ENCODE data around the gene SP2. TPM values are rescaled to one million over a fixed set of nuclear protein-coding genes. Genes with fewer than 3 reads are reported as not detected.

The SP2 gene
- total and polyA plus RNA-seq, 2 donors (not counting 1 experiment from before 2014, with no cell fraction given), result 25.4 to 32.5 TPM

- H3K4me2 ChIP-seq (replicated peaks; ENCODE audit: low read depth, low read length, poor library complexity, severe bottlenecking), result no peak overlapping the region
Observed at GRCh38 chr17:47935961-47936360, 39.9 kb downstream of the SP2 start.

GRCh38 chr17:47937941-47938340 lies 41.9 kb downstream of the SP2 start:
- DNase-seq (no peak), ATAC-seq (ENCODE audit: low read depth) (no peak)
- peaks cover 23% of the 10 kb centered on the region for H3K4me1 Mint-ChIP-seq
- Histone ChIP-seq H3K79me2 (ENCODE audit: control insufficient read depth, insufficient read depth, low read length) (peaks cover 9% of the 10 kb centered on the region), H3K4me2 (replicated peaks; ENCODE audit: low read depth, low read length, poor library complexity, severe bottlenecking) (no peak overlapping the region), H4K20me1 (ENCODE audit: control insufficient read depth, insufficient read depth, low read length, poor library complexity, severe bottlenecking) (no peaks in the 10 kb centered on the region), H3K27ac (ENCODE audit: low read length in 2 of 2) (no peak overlapping the region), H3K27me3 (replicated peaks in 1 of 4; ENCODE audit: control extremely low read depth in 1 of 4, control insufficient read depth in 3 of 4, insufficient read depth in 4 of 4, low read length in 3 of 4) (no peaks in the 10 kb centered on the region), H3K36me3 (replicated peaks in 1 of 2; ENCODE audit: control extremely low read depth in 1 of 2, control insufficient read depth in 1 of 2, extremely low read depth in 1 of 2, insufficient read depth in 2 of 2, low read length in 1 of 2) (no peaks in the 10 kb centered on the region), H3K4me1 (ENCODE audit: control insufficient read depth in 2 of 2, insufficient read depth in 2 of 2, low read length in 2 of 2) (peaks cover 11 to 17% of the 10 kb centered on the region in 2 donors), H3K9ac (ENCODE audit: low read length) (no peak overlapping the region), H3K9me3 (ENCODE audit: control extremely low read depth in 1 of 3, control insufficient read depth in 2 of 3, insufficient read depth in 1 of 3, low read length in 2 of 3) (no peaks in the 10 kb centered on the region), H2AFZ (ENCODE audit: insufficient read depth, low read depth, low read length, poor library complexity, severe bottlenecking) (no peak overlapping the region), H3K4me3 (ENCODE audit: control extremely low read depth in 1 of 5, extremely low read depth in 1 of 5, insufficient read depth in 1 of 5, low read depth in 2 of 5, low read length in 4 of 5) (no peak overlapping the region)
- H3K27ac Mint-ChIP-seq, result no peak overlapping the region
- WGBS (ENCODE audit: insufficient coverage), result 76% methylated on average over 4 of the region's 5 CpGs
- H3K27me3 Mint-ChIP-seq, result no peaks in the 10 kb centered on the region
- CTCF ChIA-PET, result interaction anchor here (0.6 to 1.7 kb wide), 3 partner anchors 9 to 48 kb away, joined by 3 to 8 read pairs (median 6); no protein-coding TSS in a partner anchor
- POLR2A ChIA-PET, result no interaction called here
- no peaks in the 10 kb centered on the region for H3K9me3 Mint-ChIP-seq (ENCODE audit: insufficient read depth)
- intact Hi-C loops (cut with micrococcal nuclease), result no loop called here
- TF ChIP-seq EZH2 (IDR thresholded peaks at IDR 0.05; ENCODE audit: borderline replicate concordance, insufficient read depth, low read depth, low read length, poor library complexity, severe bottlenecking), result no peak
- no peak for TF ChIP-seq CTCF (IDR thresholded peaks at IDR 0.05)
- no peak overlapping the region for H3K4me3 Mint-ChIP-seq

More at GRCh38 chr17:47935961-47936360, 39.9 kb downstream of the SP2 start:
- Mint-ChIP-seq H3K4me3 (no peak overlapping the region), H3K9me3 (ENCODE audit: insufficient read depth) (no peaks in the 10 kb centered on the region), H3K27me3 (no peaks in the 10 kb centered on the region), H3K4me1 (peaks cover 6% of the 10 kb centered on the region), H3K27ac (no peak overlapping the region)
- Histone ChIP-seq H2AFZ (ENCODE audit: insufficient read depth, low read depth, low read length, poor library complexity, severe bottlenecking) (no peak overlapping the region), H3K79me2 (ENCODE audit: control insufficient read depth, insufficient read depth, low read length) (peaks cover 4% of the 10 kb centered on the region), H3K36me3 (replicated peaks in 1 of 2; ENCODE audit: control extremely low read depth in 1 of 2, control insufficient read depth in 1 of 2, extremely low read depth in 1 of 2, insufficient read depth in 2 of 2, low read length in 1 of 2) (no peaks in the 10 kb centered on the region), H3K4me3 (ENCODE audit: control extremely low read depth in 1 of 5, extremely low read depth in 1 of 5, insufficient read depth in 1 of 5, low read depth in 2 of 5, low read length in 4 of 5) (no peak overlapping the region), H3K4me1 (ENCODE audit: control insufficient read depth in 2 of 2, insufficient read depth in 2 of 2, low read length in 2 of 2) (peaks cover 3 to 5% of the 10 kb centered on the region in 2 donors), H3K9ac (ENCODE audit: low read length) (no peak overlapping the region), H3K27me3 (replicated peaks in 1 of 4; ENCODE audit: control extremely low read depth in 1 of 4, control insufficient read depth in 3 of 4, insufficient read depth in 4 of 4, low read length in 3 of 4) (no peaks in the 10 kb centered on the region), H3K27ac (ENCODE audit: low read length in 2 of 2) (no peak overlapping the region), H4K20me1 (ENCODE audit: control insufficient read depth, insufficient read depth, low read length, poor library complexity, severe bottlenecking) (no peaks in the 10 kb centered on the region), H3K9me3 (ENCODE audit: control extremely low read depth in 1 of 3, control insufficient read depth in 2 of 3, insufficient read depth in 1 of 3, low read length in 2 of 3) (no peaks in the 10 kb centered on the region)
- POLR2A ChIA-PET, result no interaction called here
- intact Hi-C loops (cut with micrococcal nuclease), result no loop called here
- 100% methylated on average over 5 of the region's 5 CpGs for WGBS (ENCODE audit: insufficient coverage)
- ATAC-seq (ENCODE audit: low read depth) (no peak), DNase-seq (no peak)
- TF ChIP-seq CTCF (IDR thresholded peaks at IDR 0.05) (no peak), EZH2 (IDR thresholded peaks at IDR 0.05; ENCODE audit: borderline replicate concordance, insufficient read depth, low read depth, low read length, poor library complexity, severe bottlenecking) (no peak)
- CTCF ChIA-PET, result interaction anchor here (1.0 to 1.4 kb wide), 2 partner anchors 11 to 14 kb away, joined by 3 to 5 read pairs; no protein-coding TSS in a partner anchor

Measured in B cell (primary cell).